Tibial nerve (tissue), 4 donors: ENCODE data around the gene TERB1.

Experiments
- EP300 ChIP-seq, 2 donors: sonication (generic); formaldehyde crosslinking; IDR thresholded peaks; one replicate each; pipeline ENCODE4 v1.6.1; 2017; ENCODE audit warnings: antibody characterized with exemption in 2 of 2, mild to moderate bottlenecking in 1 of 2
- POLR2A ChIP-seq, 2 donors: fragments of 450-650 bp; IDR thresholded peaks; one replicate each; pipeline ENCODE4 v1.6.1; 2017; ENCODE audit warnings: antibody characterized with exemption in 2 of 2, mild to moderate bottlenecking in 2 of 2, moderate library complexity in 2 of 2
- TF ChIP-seq, protein P1 (sequence below), 5 experiments: fragments of 200-600 bp in 3 of 5; fragments of 450-650 bp in 2 of 5; sonication (generic) in 3 of 5; IDR thresholded peaks; one replicate each; pipeline ENCODE4 v1.5.1; 2016 to 2019; ENCODE audit warnings: antibody characterized with exemption in 5 of 5, mild to moderate bottlenecking in 3 of 5, moderate library complexity in 2 of 5

DNA sequence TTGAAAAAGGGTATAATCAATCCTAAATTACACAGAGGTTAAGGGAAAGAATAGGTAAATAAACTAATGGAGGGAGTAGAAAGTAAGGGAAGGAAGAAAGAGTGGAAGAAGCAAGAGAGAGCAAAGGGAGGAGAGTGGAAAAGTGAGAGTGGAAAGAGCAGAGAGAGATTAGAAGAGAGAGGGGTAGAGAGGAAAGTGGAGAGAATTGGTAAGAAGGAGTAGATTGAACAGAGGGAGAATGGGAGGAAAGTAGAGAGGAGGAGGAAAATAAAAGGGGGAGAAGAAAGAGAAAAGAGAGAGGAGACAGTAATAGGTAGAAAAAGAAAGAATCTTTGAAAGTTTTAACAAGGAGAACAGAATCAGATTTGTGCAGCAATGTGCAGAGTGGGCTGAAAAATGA lies 24.9 kb downstream of the TERB1 start:
- TF ChIP-seq, protein P1, sequence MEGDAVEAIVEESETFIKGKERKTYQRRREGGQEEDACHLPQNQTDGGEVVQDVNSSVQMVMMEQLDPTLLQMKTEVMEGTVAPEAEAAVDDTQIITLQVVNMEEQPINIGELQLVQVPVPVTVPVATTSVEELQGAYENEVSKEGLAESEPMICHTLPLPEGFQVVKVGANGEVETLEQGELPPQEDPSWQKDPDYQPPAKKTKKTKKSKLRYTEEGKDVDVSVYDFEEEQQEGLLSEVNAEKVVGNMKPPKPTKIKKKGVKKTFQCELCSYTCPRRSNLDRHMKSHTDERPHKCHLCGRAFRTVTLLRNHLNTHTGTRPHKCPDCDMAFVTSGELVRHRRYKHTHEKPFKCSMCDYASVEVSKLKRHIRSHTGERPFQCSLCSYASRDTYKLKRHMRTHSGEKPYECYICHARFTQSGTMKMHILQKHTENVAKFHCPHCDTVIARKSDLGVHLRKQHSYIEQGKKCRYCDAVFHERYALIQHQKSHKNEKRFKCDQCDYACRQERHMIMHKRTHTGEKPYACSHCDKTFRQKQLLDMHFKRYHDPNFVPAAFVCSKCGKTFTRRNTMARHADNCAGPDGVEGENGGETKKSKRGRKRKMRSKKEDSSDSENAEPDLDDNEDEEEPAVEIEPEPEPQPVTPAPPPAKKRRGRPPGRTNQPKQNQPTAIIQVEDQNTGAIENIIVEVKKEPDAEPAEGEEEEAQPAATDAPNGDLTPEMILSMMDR (IDR thresholded peaks at IDR 0.05) = no peak
- TF ChIP-seq EP300 (IDR thresholded peaks at IDR 0.05) (no peak), POLR2A (IDR thresholded peaks at IDR 0.05) (no peak)
